ENCODE data around the gene COLEC12.

COLEC12 gene

DNA sequence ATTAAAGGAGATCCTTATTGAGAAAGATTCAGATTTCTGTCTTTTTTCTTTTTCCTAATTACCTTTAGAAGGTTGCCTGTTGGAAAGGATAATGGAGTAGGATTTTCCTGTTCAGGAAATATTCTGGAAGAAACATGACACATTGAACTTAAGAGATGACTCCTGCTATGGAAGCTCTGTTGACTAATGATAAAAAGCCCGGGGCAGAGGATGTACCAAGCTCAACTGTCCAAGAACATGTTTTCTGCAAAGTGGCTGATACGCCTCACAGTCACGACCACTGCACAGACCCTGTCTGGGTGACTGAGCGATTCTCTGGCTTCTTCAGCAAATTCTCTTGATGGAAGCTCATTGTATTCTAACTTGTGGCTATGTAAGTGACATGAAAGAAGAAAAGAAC is 146.5 kb downstream of the COLEC12 start:
- DNase-seq: no peak

GRCh38 chr18:352438-352837 is 148.1 kb downstream of the COLEC12 start:
- DNase-seq: no peak

- no peak for DNase-seq
Measured at GRCh38 chr18:350953-351572, 149.4 kb downstream of the COLEC12 start.

DNA sequence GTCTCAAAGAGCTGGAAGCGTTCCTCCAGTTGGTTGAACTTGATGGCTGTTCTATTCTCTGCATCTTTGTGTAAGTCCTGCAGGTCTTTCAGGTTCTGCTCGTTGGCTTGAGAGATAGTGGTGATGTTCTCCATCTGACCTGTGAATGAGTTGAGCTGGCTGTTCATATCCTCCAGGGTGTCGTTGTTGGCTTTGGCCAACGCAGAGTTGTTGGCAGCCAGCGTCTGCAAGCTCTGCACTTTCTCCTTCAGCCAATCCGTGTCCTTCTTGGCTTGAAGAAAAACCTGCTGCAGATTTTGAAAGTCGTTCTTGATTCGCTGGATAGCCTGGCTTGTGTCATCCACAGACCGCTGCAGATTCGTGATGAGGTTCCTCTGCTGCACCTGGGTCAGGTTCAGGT is 153.9 kb downstream of the COLEC12 start:
- DNase-seq: no peak

GRCh38 chr18:341102-341501 is 159.4 kb downstream of the COLEC12 start:
- no peak for DNase-seq

- no peak for DNase-seq
Measured at GRCh38 chr18:340044-340443, 160.5 kb downstream of the COLEC12 start.

DNA sequence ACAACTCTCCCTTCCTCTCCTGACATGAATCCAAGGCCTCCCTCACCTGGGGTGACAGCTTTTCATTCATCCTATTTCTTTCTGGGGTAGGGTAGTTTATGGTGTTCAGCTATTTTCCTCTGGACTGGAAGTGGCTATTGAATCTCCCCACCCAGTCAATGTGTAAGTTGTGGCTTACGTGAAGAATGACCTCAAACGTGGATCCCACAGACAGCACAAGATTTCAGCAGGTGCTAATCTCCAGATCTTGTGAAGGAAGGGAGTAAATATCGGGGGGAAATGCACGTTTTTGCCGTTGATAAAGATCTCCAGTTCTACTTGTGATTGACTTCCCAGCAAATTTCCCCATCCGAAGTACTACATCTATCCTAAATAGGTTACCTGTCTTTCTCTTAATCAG is 161.3 kb downstream of the COLEC12 start:
- DNase-seq: no peak

DNA sequence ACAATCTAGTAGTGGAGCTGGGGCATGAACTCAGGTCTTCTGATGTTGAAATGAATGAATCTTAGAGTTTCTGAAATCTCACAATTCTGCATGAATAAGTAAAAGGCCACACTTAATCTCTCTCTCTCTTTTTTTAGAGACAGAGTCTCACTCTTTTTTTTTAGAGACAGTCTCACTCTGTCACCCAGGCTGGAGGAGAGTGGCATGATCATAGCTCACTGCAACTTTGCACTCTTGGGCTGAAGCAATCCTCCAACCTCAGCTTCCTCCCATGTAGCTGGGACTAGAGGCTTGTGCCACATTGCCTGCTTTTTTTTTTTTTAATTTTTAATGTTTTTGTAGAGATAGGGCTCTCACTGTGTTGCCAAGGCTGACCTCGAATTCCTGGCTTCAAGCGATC is 163.8 kb downstream of the COLEC12 start:
- no peak for DNase-seq

DNA sequence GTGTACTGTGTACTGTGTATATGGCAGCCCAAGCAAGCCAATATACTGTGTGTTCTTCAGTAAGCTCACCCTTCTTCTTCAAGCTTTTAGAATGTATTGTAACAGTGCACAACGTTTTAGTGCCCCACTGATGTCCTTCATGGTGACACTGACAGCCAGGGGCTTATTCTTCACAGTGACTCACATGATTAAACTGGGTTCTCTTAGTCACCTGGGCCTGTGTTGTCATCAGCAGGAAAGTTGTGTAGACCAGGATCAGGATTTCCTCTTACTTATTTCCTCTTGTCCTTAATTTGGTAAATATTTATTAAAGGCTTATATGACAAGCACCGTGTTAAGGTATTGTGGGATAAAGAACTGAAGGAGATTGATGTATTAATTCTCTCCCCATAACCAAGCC is 164.8 kb downstream of the COLEC12 start:
- no peak for DNase-seq

GRCh38 chr18:334575-335132 is 165.8 kb downstream of the COLEC12 start:
- no peak for DNase-seq

DNA sequence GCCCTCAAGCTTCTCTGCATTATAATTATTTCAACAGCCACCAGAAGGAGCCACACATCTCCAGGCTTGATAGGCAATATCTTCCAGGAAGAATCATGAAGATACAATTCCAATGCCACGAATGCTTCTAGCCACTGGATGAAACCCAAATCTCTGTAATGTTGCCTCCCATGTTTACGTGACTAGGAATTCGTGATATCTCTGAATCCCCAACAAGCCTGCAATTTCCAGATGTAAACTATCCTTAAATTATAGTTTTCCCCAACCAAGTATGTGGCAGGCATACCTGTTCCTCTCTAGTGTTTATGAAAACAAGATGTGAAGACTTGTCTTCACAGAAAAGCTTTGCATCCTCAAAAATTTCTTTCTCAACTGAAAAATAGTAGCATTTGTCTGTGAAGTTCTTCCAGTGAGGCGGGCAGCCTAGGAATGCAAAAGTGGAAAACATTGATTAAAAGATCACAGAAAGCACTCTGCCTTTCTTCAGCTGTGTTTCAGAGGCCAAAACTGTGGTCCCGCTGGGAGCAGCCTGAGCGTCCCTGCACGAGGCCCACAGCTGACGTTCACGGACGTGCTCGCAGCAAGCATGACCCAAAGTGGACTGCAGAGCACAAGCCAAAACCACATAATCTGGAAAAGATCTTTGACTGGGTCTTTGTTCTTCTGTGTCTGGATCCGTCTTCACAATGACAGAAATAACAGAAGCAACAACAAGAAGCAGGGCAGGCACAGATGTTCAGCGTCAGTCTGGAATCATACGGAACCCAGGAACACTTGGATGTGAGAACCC is 167.6 kb downstream of the COLEC12 start:
- DNase-seq: peak; percentile 70

DNA sequence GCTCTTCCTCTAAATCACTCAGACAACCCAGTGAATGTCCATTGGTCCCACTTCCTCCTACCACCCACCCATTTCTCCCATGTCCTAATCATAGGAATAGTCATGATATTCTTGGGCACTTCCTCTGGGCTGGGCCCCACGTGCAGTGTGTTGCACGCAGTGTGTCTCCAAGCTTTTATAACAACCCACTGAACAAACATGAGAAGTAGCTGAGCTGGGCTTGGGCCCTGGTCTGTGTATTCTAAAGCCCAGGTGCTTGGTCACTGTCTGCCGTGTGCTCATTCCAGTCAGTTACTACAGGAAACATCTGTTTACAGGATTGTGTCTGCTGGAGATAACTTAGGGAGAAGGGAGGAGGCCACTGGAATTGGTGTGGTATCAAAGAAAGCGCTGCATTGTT is 168.5 kb downstream of the COLEC12 start:
- DNase-seq: peak; percentile 36

GRCh38 chr18:331221-331821 is 169.2 kb downstream of the COLEC12 start:
- DNase-seq: peak; percentile 68

GRCh38 chr18:328928-329327 is 171.6 kb downstream of the COLEC12 start:
- DNase-seq: no peak

DNA sequence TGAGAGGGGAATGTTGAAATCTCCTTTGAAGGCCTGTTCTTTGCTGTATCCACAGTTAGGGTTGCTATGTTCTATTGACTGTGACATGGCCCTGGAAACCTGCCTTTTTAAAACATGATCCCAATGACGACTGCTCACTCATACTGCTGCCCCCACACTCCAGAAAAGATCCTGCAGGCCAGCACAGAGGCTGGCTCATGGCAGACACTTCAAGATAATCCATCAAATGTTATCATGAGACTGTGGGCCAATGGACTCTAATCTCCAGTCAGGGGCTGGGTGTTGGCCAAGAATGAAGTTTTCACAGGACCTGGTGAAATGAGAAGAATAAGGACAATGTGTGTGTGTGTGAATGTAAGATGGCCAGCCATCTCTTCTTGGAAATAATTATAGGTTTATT is 173.7 kb downstream of the COLEC12 start:
- no peak for DNase-seq

DNA sequence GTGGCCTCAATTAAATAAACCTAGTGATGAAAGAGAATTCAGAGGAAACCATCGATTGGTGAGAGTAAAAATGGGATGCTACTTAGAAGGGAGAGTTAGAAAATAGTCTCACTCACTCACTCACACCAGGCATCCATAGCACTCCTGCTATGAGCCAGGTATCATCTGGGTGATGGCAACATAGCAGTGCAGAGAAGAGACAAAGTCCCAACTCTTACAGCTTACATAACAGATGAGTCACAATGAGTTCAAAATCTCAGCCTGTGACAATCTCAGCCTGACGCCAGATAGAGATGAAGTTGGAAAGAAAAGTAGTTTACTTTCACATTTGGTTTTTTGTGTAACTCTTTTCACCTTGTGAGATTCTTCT is 177.3 kb downstream of the COLEC12 start:
- DNase-seq: no peak

DNA sequence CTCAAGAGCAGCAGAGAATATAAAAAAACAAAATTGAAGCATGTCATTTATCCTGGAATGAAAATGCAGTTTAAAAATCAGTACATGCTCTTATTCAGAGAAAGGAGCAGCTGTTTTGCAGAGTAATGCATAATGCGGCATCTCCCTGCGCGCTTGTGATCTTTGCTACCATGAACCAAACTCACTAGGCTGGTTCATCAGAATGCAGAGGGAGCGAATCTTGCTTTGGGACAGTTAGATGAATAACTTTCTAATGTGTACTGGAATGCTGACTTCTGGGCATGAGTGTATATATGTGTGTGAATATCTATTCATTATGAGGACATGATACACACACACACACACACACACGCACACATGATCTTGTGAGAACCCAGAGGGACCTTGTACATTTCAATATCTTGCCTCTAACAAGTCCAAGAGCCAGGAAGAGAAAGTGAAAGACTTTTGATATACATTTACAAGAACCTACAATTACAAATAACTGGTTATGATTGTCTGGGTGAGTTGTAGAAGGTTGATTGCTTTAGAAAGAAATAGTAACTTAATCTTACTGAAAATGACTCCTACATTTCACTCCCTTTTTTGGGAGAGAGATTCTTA is 178.5 kb downstream of the COLEC12 start:
- no peak for DNase-seq

- DNase-seq: no peak
Measured at GRCh38 chr18:320155-320554, 180.3 kb downstream of the COLEC12 start.

GRCh38 chr18:319720-320119 is 180.8 kb downstream of the COLEC12 start:
- DNase-seq: no peak

- no peak for DNase-seq
Measured at GRCh38 chr18:318791-319291, 181.7 kb downstream of the COLEC12 start.

- DNase-seq: no peak
Measured at GRCh38 chr18:317618-318017, 182.9 kb downstream of the COLEC12 start.

GRCh38 chr18:316393-316792 is 184.1 kb downstream of the COLEC12 start:
- DNase-seq: no peak

DNA sequence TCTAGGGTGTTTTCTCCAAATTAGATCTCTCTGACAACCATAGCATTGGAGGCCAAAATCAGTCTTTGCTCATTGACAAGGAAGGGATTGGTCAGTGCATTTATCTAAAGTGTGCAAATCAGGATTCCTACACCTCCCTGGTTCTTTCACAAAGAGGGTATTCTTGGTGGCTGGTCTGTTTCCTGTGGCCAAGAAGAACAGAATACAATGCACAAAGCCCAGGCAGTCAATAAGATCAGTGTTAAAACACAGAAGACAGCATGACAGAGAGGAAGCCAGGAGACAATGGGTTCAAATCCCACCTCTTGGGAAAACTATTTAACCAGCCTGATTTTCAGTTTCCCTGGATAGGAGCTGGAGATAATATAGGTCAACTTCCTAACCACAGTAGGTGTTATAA is 186.6 kb downstream of the COLEC12 start:
- no peak for DNase-seq

Data from femur (tissue), 1 donor.